ENCODE measurements around the gene PTX4.

The PTX4 gene

GRCh38 chr16:1505073-1505844, 16.5 kb upstream of the PTX4 start:
- no peak for DNase-seq
- Histone ChIP-seq H3K27me3 (ENCODE audit: insufficient read depth, low read depth, severe bottlenecking) (no peaks in the 10 kb centered on the region), H3K9me3 (ENCODE audit: severe bottlenecking) (no peaks in the 10 kb centered on the region), H3K4me3 (ENCODE audit: low read depth, low read length) (no peak overlapping the region), H3K36me3 (peaks cover 65% of the 10 kb centered on the region), H3K27ac (no peak overlapping the region)
- TF ChIP-seq CTCF (IDR thresholded peaks at IDR 0.05; ENCODE audit: low read depth, low read length) = no peak

GRCh38 chr16:1503110-1503955, 14.6 kb upstream of the PTX4 start:
- DNase-seq = no peak
- Histone ChIP-seq H3K36me3 (peaks cover 66% of the 10 kb centered on the region), H3K4me3 (ENCODE audit: low read depth, low read length) (no peak overlapping the region), H3K9me3 (ENCODE audit: severe bottlenecking) (no peaks in the 10 kb centered on the region), H3K27me3 (ENCODE audit: insufficient read depth, low read depth, severe bottlenecking) (no peaks in the 10 kb centered on the region), H3K27ac (no peak overlapping the region)
- no peak for TF ChIP-seq CTCF (IDR thresholded peaks at IDR 0.05; ENCODE audit: low read depth, low read length)

GRCh38 chr16:1502092-1503004, 13.6 kb upstream of the PTX4 start:
- no peaks in the 10 kb centered on the region for H3K9me3 ChIP-seq (ENCODE audit: severe bottlenecking)
- no peak for DNase-seq
- H3K27me3 ChIP-seq (ENCODE audit: insufficient read depth, low read depth, severe bottlenecking) = no peaks in the 10 kb centered on the region
- no peak for TF ChIP-seq CTCF (IDR thresholded peaks at IDR 0.05; ENCODE audit: low read depth, low read length)
- H3K4me3 ChIP-seq (ENCODE audit: low read depth, low read length) = no peak overlapping the region
- H3K27ac ChIP-seq = no peak overlapping the region
- peaks cover 68% of the 10 kb centered on the region for H3K36me3 ChIP-seq

- TF ChIP-seq CTCF (IDR thresholded peaks at IDR 0.05; ENCODE audit: low read depth, low read length) = no peak
Observed at GRCh38 chr16:1501630-1502029, 12.9 kb upstream of the PTX4 start.

GRCh38 chr16:1500465-1501150, 11.9 kb upstream of the PTX4 start:
- Histone ChIP-seq H3K27ac (no peak overlapping the region), H3K36me3 (peaks cover 76% of the 10 kb centered on the region), H3K9me3 (ENCODE audit: severe bottlenecking) (no peaks in the 10 kb centered on the region), H3K4me3 (ENCODE audit: low read depth, low read length) (no peak overlapping the region), H3K27me3 (ENCODE audit: insufficient read depth, low read depth, severe bottlenecking) (no peaks in the 10 kb centered on the region)
- DNase-seq = no peak
- no peak for TF ChIP-seq CTCF (IDR thresholded peaks at IDR 0.05; ENCODE audit: low read depth, low read length)

More at GRCh38 chr16:1501630-1502029, 12.9 kb upstream of the PTX4 start:
- no peak overlapping the region for H3K4me3 ChIP-seq (ENCODE audit: low read depth, low read length)
- no peaks in the 10 kb centered on the region for H3K27me3 ChIP-seq (ENCODE audit: insufficient read depth, low read depth, severe bottlenecking)
- no peak for DNase-seq
- no peaks in the 10 kb centered on the region for H3K9me3 ChIP-seq (ENCODE audit: severe bottlenecking)
- H3K36me3 ChIP-seq = peaks cover 72% of the 10 kb centered on the region
- no peak overlapping the region for H3K27ac ChIP-seq
